HepG2 (cell line): Measurements from ENCODE around the gene PRMT7. TPM values are rescaled to one million over a fixed set of nuclear protein-coding genes. Genes with fewer than 3 reads are reported as not detected.
A peak's percentile ranks its signal among the peaks of the same experiment; 100 is the strongest.

Experiments used
- ATAC-seq: fragments of 200-7000 bp; cut with Tn5 transposase; 3 replicates; pipeline ENCODE4 v1.9.1; 2020; ENCODE audit warnings: mild to moderate bottlenecking, moderate library complexity
- BruUV-seq: library from RNA; stranded (reverse); fragments of 400-500 nt; replicated peaks from 2 replicates; lab custom pipeline; 2021; lab: Mats Ljungman, UMichigan
- CTCF ChIA-PET: fragments of 300-600 bp; formaldehyde crosslinking; extraction: SDS; loops from one replicate; lab custom pipeline; 2021; ENCODE audit warnings: low total read pairs, inconsistent platforms, low intra/inter-chr PET ratio; lab: Yijun Ruan, JAX
- POLR2A ChIA-PET: fragments of 350-600 bp; sonication (Branson Sonifier 250); formaldehyde crosslinking; loops from one replicate; lab custom pipeline; 2020; ENCODE audit warnings: antibody characterized with exemption, inconsistent platforms; lab: Yijun Ruan, JAX
- DNase-seq: peaks from one replicate; pipeline ENCODE4 v3.0.0-alpha.2; 2015; ENCODE audit warnings: low spot score
- FAIRE-seq: peaks from 3 replicates; lab custom pipeline; 2011; peaks lifted over from hg19 to GRCh38; lab: Jason Lieb, UNC
- H2AFZ ChIP-seq: one replicate; pipeline ENCODE4 v1.6.1; 2011; ENCODE audit warnings: low read length, inconsistent platforms
- H3K27ac ChIP-seq: fragments of 300-600 bp; 3 replicates; pipeline ENCODE4 v1.8.0; 2011; ENCODE audit warnings: mixed run types, mild to moderate bottlenecking, mixed read lengths, low read length, inconsistent platforms; ENCODE audit not compliant: insufficient read depth; ENCODE audit errors: extremely low read length
- H3K27me3 ChIP-seq, 2 experiments: fragments of 200-600 bp in 1 of 2; 2 replicates in 1 of 2; 3 replicates in 1 of 2; pipeline versions ENCODE4 v1.6.0 to v1.8.0; 2011; ENCODE audit warnings: low read length in 2 of 2, mild to moderate bottlenecking in 2 of 2, moderate library complexity in 2 of 2, inconsistent platforms in 1 of 2; ENCODE audit not compliant: insufficient read depth in 2 of 2, control insufficient read depth in 1 of 2
- H3K36me3 ChIP-seq, 2 experiments: fragments of 200-600 bp in 1 of 2; replicated peaks in 1 of 2; 2 replicates in 1 of 2; 3 replicates in 1 of 2; pipeline versions ENCODE4 v1.5.1 to v1.8.0; 2011; ENCODE audit warnings: low read length in 2 of 2, inconsistent platforms in 1 of 2; ENCODE audit not compliant: insufficient read depth in 2 of 2, control insufficient read depth in 1 of 2
- H3K4me1 ChIP-seq: 2 replicates; pipeline ENCODE4 v1.5.1; 2012; ENCODE audit warnings: low read length, inconsistent platforms; ENCODE audit not compliant: insufficient read depth
- H3K4me2 ChIP-seq: 2 replicates; pipeline ENCODE4 v1.6.0; 2011; ENCODE audit warnings: low read depth, low read length, inconsistent platforms
- H3K4me3 ChIP-seq, 3 experiments: fragments of 200-600 bp in 1 of 3; sonication (generic), shearing (Covaris generic) in 1 of 3; replicated peaks in 1 of 3; 2 replicates each; pipeline ENCODE4 v1.5.1; 2011 to 2016; ENCODE audit warnings: low read length in 3 of 3, inconsistent platforms in 2 of 3, low read depth in 2 of 3, mild to moderate bottlenecking in 2 of 3, control low read depth in 1 of 3, mixed read lengths in 1 of 3; ENCODE audit not compliant: insufficient read depth in 1 of 3
- H3K79me2 ChIP-seq: one replicate; pipeline ENCODE4 v1.6.1; 2011; ENCODE audit warnings: low read length, inconsistent platforms; ENCODE audit not compliant: insufficient read depth
- H3K9ac ChIP-seq: 2 replicates; pipeline ENCODE4 v1.6.0; 2011; ENCODE audit warnings: mild to moderate bottlenecking, low read depth, low read length, inconsistent platforms; ENCODE audit not compliant: insufficient read depth
- H3K9me3 ChIP-seq: 2 replicates; pipeline ENCODE4 v1.5.1; 2012; ENCODE audit warnings: mild to moderate bottlenecking, low read length
- H4K20me1 ChIP-seq: 2 replicates; pipeline ENCODE4 v1.6.0; 2011; ENCODE audit warnings: inconsistent platforms, mild to moderate bottlenecking, low read length, moderate library complexity; ENCODE audit not compliant: insufficient read depth
- BRF2 ChIP-seq: sonication (generic); formaldehyde crosslinking; IDR thresholded peaks from 2 replicates; pipeline ENCODE4 v1.8.1; 2022; ENCODE audit warnings: mild to moderate bottlenecking, missing genetic modification reagents
- CENPT ChIP-seq: sonication (generic); formaldehyde crosslinking; IDR thresholded peaks from 2 replicates; pipeline ENCODE4 v1.8.0; 2022; ENCODE audit warnings: low read depth, mild to moderate bottlenecking, moderate library complexity, missing genetic modification reagents
- DBP ChIP-seq: sonication (generic); formaldehyde crosslinking; IDR thresholded peaks from 2 replicates; pipeline ENCODE4 v1.4.0; 2020; ENCODE audit warnings: missing genetic modification reagents; ENCODE audit errors: not compliant biosample characterization
- MZF1 ChIP-seq: sonication (generic); formaldehyde crosslinking; IDR thresholded peaks from 2 replicates; pipeline ENCODE4 v1.8.1; 2023; ENCODE audit warnings: mild to moderate bottlenecking, missing genetic modification reagents, borderline replicate concordance
- NFE2L1 ChIP-seq: sonication (generic); formaldehyde crosslinking; IDR thresholded peaks from 2 replicates; pipeline ENCODE4 v1.4.0; 2020; ENCODE audit warnings: missing genetic modification reagents, mild to moderate bottlenecking, borderline replicate concordance
- RBM39 ChIP-seq: fragments of 200-400 bp; formaldehyde crosslinking; IDR thresholded peaks from one replicate; pipeline ENCODE4 v1.6.1; 2018; ENCODE audit warnings: antibody characterized with exemption, mild to moderate bottlenecking, low read depth, low read length; ENCODE audit not compliant: poor library complexity, severe bottlenecking
- TFDP2 ChIP-seq: sonication (generic); formaldehyde crosslinking; IDR thresholded peaks from 2 replicates; pipeline ENCODE4 v1.4.0; 2020; ENCODE audit warnings: missing genetic modification reagents
- THAP8 ChIP-seq: sonication (generic); formaldehyde crosslinking; IDR thresholded peaks from 2 replicates; pipeline ENCODE4 v1.5.1; 2020; ENCODE audit warnings: missing genetic modification reagents, mild to moderate bottlenecking, borderline replicate concordance
- ZBTB1 ChIP-seq: sonication (generic); formaldehyde crosslinking; IDR thresholded peaks from 2 replicates; pipeline ENCODE4 v1.4.0; 2020; ENCODE audit warnings: missing genetic modification reagents, borderline replicate concordance
- ZBTB4 ChIP-seq: sonication (generic); formaldehyde crosslinking; IDR thresholded peaks from 2 replicates; pipeline ENCODE4 v1.4.0; 2020; ENCODE audit warnings: missing genetic modification reagents, mild to moderate bottlenecking, borderline replicate concordance
- ZNF136 ChIP-seq: sonication (generic); formaldehyde crosslinking; IDR thresholded peaks from 2 replicates; pipeline ENCODE4 v1.8.1; 2022; ENCODE audit warnings: low read depth, mild to moderate bottlenecking, moderate library complexity, missing genetic modification reagents
- ZNF800 ChIP-seq: sonication (generic); formaldehyde crosslinking; IDR thresholded peaks from 2 replicates; pipeline ENCODE4 v1.4.0; 2020; ENCODE audit warnings: missing genetic modification reagents
- ZSCAN29 ChIP-seq: sonication (generic); formaldehyde crosslinking; conservative IDR thresholded peaks from 2 replicates; pipeline ENCODE4 v1.4.0; 2020; ENCODE audit warnings: mild to moderate bottlenecking, missing genetic modification reagents
- WGBS: methylation state at CpG from one replicate; pipeline ENCODE4 v1.1.6; 2017; ENCODE audit warnings: low lambda C conversion rate; 5-methylcytosine and 5-hydroxymethylcytosine counted together
- in situ Hi-C: cut with HindIII; loops from 2 replicates; pipeline ENCODE4 v1.10.0; 2017; ENCODE audit warnings: low pct_unique_long_range_greater_than_20kb; ENCODE audit not compliant: extremely low pct_ligation_motif_present
- intact Hi-C: fragments of 100-400 bp; cut with micrococcal nuclease; formaldehyde crosslinking; loops from one replicate; pipeline ENCODE4 v1.10.0; 2022; ENCODE audit not compliant: unreplicated experiment
- polyA plus RNA-seq, 8 experiments: library from polyadenylated mRNA; depleted of rRNA in 3 of 8; stranded (reverse) in 7 of 8; unstranded in 1 of 8; fragments of >200 nt; fragmentation: Illumina TruSeq in 4 of 8; extraction: Trizol in 4 of 8; gene quantifications; 2 replicates each; pipeline versions ENCODE4 v1.2.1 to v1.2.3, GENCODE V29; 2011 to 2016; ENCODE audit warnings: low read depth in 4 of 8, missing spikeins in 1 of 8, mixed read lengths in 1 of 8; ENCODE audit not compliant: insufficient read depth in 1 of 8
- total RNA-seq, 5 experiments: library from RNA; depleted of rRNA; stranded (reverse); fragments of >200 nt; fragmentation: Illumina TruSeq; extraction: Trizol; gene quantifications; 2 replicates each; pipeline ENCODE4 v1.2.3, GENCODE V29; 2016; ENCODE audit warnings: low read depth in 1 of 5

PRMT7 gene
- total and polyA plus RNA-seq, 2 of the 13 experiments (the other 11 are each of a cell fraction or from before 2014, with no cell fraction given): 47.5 to 55.0 TPM

GRCh38 chr16:68374961-68375660 is 64.3 kb downstream of the PRMT7 start:
- DNase-seq: no peak
- in situ Hi-C loops (no loop called here), intact Hi-C loops (no loop called here)
- ChIA-PET CTCF (no interaction called here), POLR2A (no interaction called here)
- H3K4me3 ChIP-seq: no peak overlapping the region
- TF ChIP-seq ZNF800: no peak
- no peak for TF ChIP-seq TFDP2 (CRISPR knock-in tag)
- TF ChIP-seq NFE2L1 (CRISPR knock-in tag): no peak
- TF ChIP-seq THAP8 (CRISPR knock-in tag): no peak
- TF ChIP-seq ZNF136: no peak
- no peak for TF ChIP-seq DBP (CRISPR knock-in tag)
- TF ChIP-seq RBM39: no peak
- TF ChIP-seq ZBTB4 (CRISPR knock-in tag): no peak
- TF ChIP-seq MZF1 (CRISPR knock-in tag): no peak
- no peak for TF ChIP-seq BRF2 (CRISPR knock-in tag)
- no peak for TF ChIP-seq ZBTB1 (CRISPR knock-in tag)
- no peak for TF ChIP-seq ZSCAN29 (CRISPR knock-in tag)
- no peak for TF ChIP-seq CENPT
- no peaks in the 10 kb centered on the region for H4K20me1 ChIP-seq
- ATAC-seq: peak; percentile 36
- H3K27ac ChIP-seq: no peak overlapping the region
- H3K27me3 ChIP-seq: peaks cover 8 to 72% of the 10 kb centered on the region in 2 experiments; a peak in 4 of 5 replicates
- BruUV-seq: no TSS peak
- H3K9me3 ChIP-seq: no peaks in the 10 kb centered on the region
- no peak for FAIRE-seq
- H3K36me3 ChIP-seq: no peaks in the 10 kb centered on the region
- no peak overlapping the region for H2AFZ ChIP-seq
- no peaks in the 10 kb centered on the region for H3K4me1 ChIP-seq
- no peak overlapping the region for H3K9ac ChIP-seq
- H3K4me2 ChIP-seq: no peak overlapping the region
- no peaks in the 10 kb centered on the region for H3K79me2 ChIP-seq
- 42% methylated on average over 8 of the region's 9 CpGs for WGBS
